K562 (cell line): Measurements from ENCODE around the gene UCK1. TPM values are rescaled to one million over a fixed set of nuclear protein-coding genes. Genes with fewer than 3 reads are reported as not detected.

Experiments used
- ADNP ChIP-seq: fragments of 200-800 bp; sonication (Bioruptor generic); IDR thresholded peaks from 2 replicates; pipeline ENCODE4 v1.6.1; 2016; ENCODE audit warnings: missing genetic modification characterization, missing compliant biosample characterization
- ARID3B ChIP-seq: fragments of 250-450 bp; sonication (Bioruptor Pico); IDR thresholded peaks from 2 replicates; pipeline ENCODE4 v1.4.0; 2020; ENCODE audit warnings: borderline replicate concordance
- ATF4 ChIP-seq: fragments of 450-650 bp; formaldehyde crosslinking; IDR thresholded peaks from 2 replicates; pipeline ENCODE4 v1.4.0; 2022; ENCODE audit warnings: mild to moderate bottlenecking, moderate library complexity
- C11orf30 ChIP-seq: fragments of 450-650 bp; IDR thresholded peaks from 2 replicates; pipeline ENCODE4 v1.6.1; 2016; ENCODE audit warnings: low read depth, mild to moderate bottlenecking
- CREM ChIP-seq: IDR thresholded peaks from 2 replicates; pipeline ENCODE4 v1.6.1; 2014; ENCODE audit warnings: antibody characterized with exemption, low read depth
- CTBP1 ChIP-seq: fragments of 450-650 bp; IDR thresholded peaks from 2 replicates; pipeline ENCODE4 v1.6.1; 2016; ENCODE audit warnings: borderline replicate concordance
- CXXC5 ChIP-seq: fragments of 250-450 bp; sonication (Bioruptor Pico); IDR thresholded peaks from 2 replicates; pipeline ENCODE4 v1.8.0; 2022; ENCODE audit warnings: inconsistent platforms, mild to moderate bottlenecking, moderate library complexity
- FOXM1 ChIP-seq, 2 experiments: fragments of 450-650 bp in 1 of 2; sonication (generic) in 1 of 2; formaldehyde crosslinking in 1 of 2; IDR thresholded peaks; 2 replicates each; pipeline versions ENCODE4 v1.6.1 to v1.9.0; 2017 to 2022; ENCODE audit warnings: low read depth in 2 of 2, mild to moderate bottlenecking in 2 of 2, missing genetic modification reagents in 1 of 2, moderate library complexity in 1 of 2
- JUND ChIP-seq, 2 experiments: IDR thresholded peaks; 2 replicates in 1 of 2; 3 replicates in 1 of 2; pipeline ENCODE4 v1.6.1; 2011; ENCODE audit warnings: borderline replicate concordance in 2 of 2, low read depth in 2 of 2, low read length in 2 of 2, improper control_type of control experiment in 1 of 2, missing biosample characterization in 1 of 2, missing genetic modification characterization in 1 of 2, missing genetic modification reagents in 1 of 2
- KDM5B ChIP-seq: fragments of 200-600 bp; sonication (generic); IDR thresholded peaks from 2 replicates; pipeline ENCODE4 v1.6.1; 2012; ENCODE audit warnings: low read depth, mild to moderate bottlenecking, moderate library complexity, low read length, control low read depth, inconsistent platforms; ENCODE audit not compliant: insufficient replicate concordance
- LCOR ChIP-seq: sonication (generic); formaldehyde crosslinking; IDR thresholded peaks from 2 replicates; pipeline ENCODE4 v1.8.0; 2022; ENCODE audit warnings: mild to moderate bottlenecking, missing genetic modification reagents
- MLX ChIP-seq, 2 experiments: fragments of 450-650 bp in 1 of 2; sonication (generic) in 1 of 2; formaldehyde crosslinking; conservative IDR thresholded peaks; 2 replicates each; pipeline versions ENCODE4 v1.4.0 to v1.8.1; 2020 to 2022; ENCODE audit warnings: mild to moderate bottlenecking in 1 of 2, missing genetic modification reagents in 1 of 2
- NCOA2 ChIP-seq, 2 experiments: fragments of 450-650 bp; IDR thresholded peaks; 2 replicates each; pipeline ENCODE4 v1.6.1; 2018; ENCODE audit warnings: mild to moderate bottlenecking in 2 of 2, moderate library complexity in 1 of 2; ENCODE audit not compliant: partially characterized antibody in 2 of 2
- PHF20 ChIP-seq: fragments of 450-650 bp; IDR thresholded peaks from 2 replicates; pipeline ENCODE4 v1.6.1; 2018; ENCODE audit not compliant: partially characterized antibody
- POLR2A ChIP-seq: fragments of 450-650 bp; conservative IDR thresholded peaks from 2 replicates; pipeline ENCODE4 v1.6.1; 2016
- POLR2G ChIP-seq: fragments of 200-400 bp; formaldehyde crosslinking; IDR thresholded peaks from 2 replicates; pipeline ENCODE4 v1.6.1; 2017; ENCODE audit warnings: low read depth, mild to moderate bottlenecking, antibody characterized with exemption, low read length, moderate library complexity
- POU5F1 ChIP-seq: fragments of 150-350 bp; IDR thresholded peaks from 2 replicates; pipeline ENCODE4 v1.6.1; 2014; ENCODE audit warnings: borderline replicate concordance, low read length, low read depth, mild to moderate bottlenecking; ENCODE audit not compliant: partially characterized antibody
- RBM17 ChIP-seq: fragments of 200-400 bp; formaldehyde crosslinking; IDR thresholded peaks from 2 replicates; pipeline ENCODE4 v1.6.1; 2017; ENCODE audit warnings: low read depth, mild to moderate bottlenecking, low read length, borderline replicate concordance
- SAFB2 ChIP-seq: fragments of 200-400 bp; formaldehyde crosslinking; IDR thresholded peaks from 2 replicates; pipeline ENCODE4 v1.6.1; 2018; ENCODE audit warnings: borderline replicate concordance, low read length, low read depth, moderate library complexity; ENCODE audit not compliant: severe bottlenecking
- TARDBP ChIP-seq: fragments of 450-650 bp; IDR thresholded peaks from 2 replicates; pipeline ENCODE4 v1.6.1; 2016
- TBP ChIP-seq: optimal IDR thresholded peaks from 2 replicates; pipeline ENCODE3; 2011; ENCODE audit warnings: low read depth, low read length, improper control_type of control experiment
- U2AF1 ChIP-seq: fragments of 200-400 bp; formaldehyde crosslinking; optimal IDR thresholded peaks from 2 replicates; pipeline ENCODE3; 2017; ENCODE audit warnings: mild to moderate bottlenecking, low read depth, low read length, moderate library complexity
- ZC3H11A ChIP-seq: IDR thresholded peaks from 2 replicates; pipeline ENCODE4 v1.6.1; 2012; ENCODE audit warnings: low read depth, low read length, improper control_type of control experiment
- ZFX ChIP-seq: sonication (generic); formaldehyde crosslinking; IDR thresholded peaks from 2 replicates; pipeline ENCODE4 v1.8.0; 2022; ENCODE audit warnings: mild to moderate bottlenecking, missing genetic modification reagents, moderate library complexity
- ZNF324 ChIP-seq: fragments of 250-450 bp; sonication (Bioruptor Pico); IDR thresholded peaks from 2 replicates; pipeline ENCODE4 v1.4.0; 2020; ENCODE audit warnings: mild to moderate bottlenecking
- polyA plus RNA-seq, 8 experiments: library from polyadenylated mRNA; depleted of rRNA in 4 of 8; stranded (reverse) in 5 of 8; unstranded in 3 of 8; fragments of >200 nt; fragmentation: Nextera tagmentation in 2 of 8; fragmentation: Illumina TruSeq in 1 of 8; extraction: Ambion mirVana in 2 of 8; extraction: Trizol in 1 of 8; gene quantifications; 2 replicates each; pipeline versions ENCODE4 v1.2.1 to v1.2.3, GENCODE V29; 2011 to 2014; ENCODE audit warnings: inconsistent platforms in 1 of 8, missing spikeins in 1 of 8
- total RNA-seq, 7 experiments: library from RNA; depleted of rRNA in 6 of 7; stranded (reverse); fragments of >200 nt in 6 of 7; fragmentation: Illumina TruSeq in 2 of 7; extraction: Trizol in 2 of 7; gene quantifications; 2 replicates each; pipeline versions ENCODE4 v1.2.1 to v1.2.3, GENCODE V29; 2011 to 2021; ENCODE audit warnings: low replicate concordance in 1 of 7

The UCK1 gene
- total and polyA plus RNA-seq, 9 of the 15 experiments (the other 6 are each of a cell fraction or from before 2014, with no cell fraction given): 0.27 to 27.5 (median 16.1) TPM

GRCh38 chr9:131502781-131503625 lies 28.1 kb downstream of the UCK1 start, which contains the start of gene POMT1 (continued):
- TF ChIP-seq NCOA2 (IDR thresholded peaks at IDR 0.05; ENCODE audit: partially characterized antibody in 2 of 2) (no peak), CTBP1 (peak; percentile 69; the same call in 1 of the 2 replicates), TARDBP (0 out of 2 replicates have a peak, but pooled peaks have one; percentile 53), U2AF1 (peak; percentile 71), MLX (CRISPR knock-in tag; conservative IDR thresholded peaks at IDR 0.05) (peak in 1 of 2 experiments; percentile 81; a peak in 1 of 4 replicates), ARID3B (CRISPR knock-in tag) (no peak), LCOR (CRISPR knock-in tag) (peak; percentile 72; the same call in 1 of the 2 replicates), ATF4 (CRISPR knock-in tag) (no peak), PHF20 (peak; percentile 81), ZC3H11A (no peak), POLR2G (peak; percentile 85), CREM (peak; percentile 70), ADNP (no peak), C11orf30 (peak; percentile 67), SAFB2 (no peak), ZNF324 (CRISPR knock-in tag) (no peak), POLR2A (peak; percentile 72; the same call in 1 of the 2 replicates), TBP (peak; percentile 56), RBM17 (no peak), JUND (IDR thresholded peaks at IDR 0.05; ENCODE audit: borderline replicate concordance, low read depth, low read length) (0 out of 2 replicates have a peak, but pooled peaks have one; percentile 8), JUND (tag; IDR thresholded peaks at IDR 0.05; ENCODE audit: borderline replicate concordance, low read depth, low read length) (no peak), ZFX (CRISPR knock-in tag) (peak; percentile 78), CXXC5 (CRISPR knock-in tag) (peak; percentile 76), FOXM1 (IDR thresholded peaks at IDR 0.05; ENCODE audit: low read depth) (no peak), FOXM1 (CRISPR knock-in tag; IDR thresholded peaks at IDR 0.05; ENCODE audit: low read depth) (0 out of 2 replicates have a peak, but pooled peaks have one; percentile 23), POU5F1 (peak; percentile 50), KDM5B (peak; percentile 78)
